ENCODE measurements around the gene KCNK15.

DNA sequence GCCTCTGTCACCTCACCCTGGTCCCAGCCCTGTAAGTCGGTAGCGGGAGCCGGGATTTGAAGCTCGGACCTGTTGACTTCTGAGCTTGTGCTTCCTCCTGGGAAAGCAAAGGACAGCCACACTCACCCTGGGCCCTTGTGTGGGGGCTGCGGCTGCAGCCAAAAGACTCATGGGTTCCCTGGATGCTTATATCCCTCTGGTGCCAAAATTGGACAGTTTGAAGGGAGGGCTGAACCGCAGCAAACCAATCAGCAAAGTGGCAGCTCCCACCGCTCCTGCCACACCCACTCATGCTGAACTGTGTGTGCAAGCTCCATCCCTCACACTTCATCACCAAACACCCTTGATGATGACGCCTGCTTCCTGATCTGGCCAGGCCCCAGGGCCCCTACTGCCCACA, 34.4 kb upstream of the KCNK15 start:
- TF ChIP-seq, protein P1, sequence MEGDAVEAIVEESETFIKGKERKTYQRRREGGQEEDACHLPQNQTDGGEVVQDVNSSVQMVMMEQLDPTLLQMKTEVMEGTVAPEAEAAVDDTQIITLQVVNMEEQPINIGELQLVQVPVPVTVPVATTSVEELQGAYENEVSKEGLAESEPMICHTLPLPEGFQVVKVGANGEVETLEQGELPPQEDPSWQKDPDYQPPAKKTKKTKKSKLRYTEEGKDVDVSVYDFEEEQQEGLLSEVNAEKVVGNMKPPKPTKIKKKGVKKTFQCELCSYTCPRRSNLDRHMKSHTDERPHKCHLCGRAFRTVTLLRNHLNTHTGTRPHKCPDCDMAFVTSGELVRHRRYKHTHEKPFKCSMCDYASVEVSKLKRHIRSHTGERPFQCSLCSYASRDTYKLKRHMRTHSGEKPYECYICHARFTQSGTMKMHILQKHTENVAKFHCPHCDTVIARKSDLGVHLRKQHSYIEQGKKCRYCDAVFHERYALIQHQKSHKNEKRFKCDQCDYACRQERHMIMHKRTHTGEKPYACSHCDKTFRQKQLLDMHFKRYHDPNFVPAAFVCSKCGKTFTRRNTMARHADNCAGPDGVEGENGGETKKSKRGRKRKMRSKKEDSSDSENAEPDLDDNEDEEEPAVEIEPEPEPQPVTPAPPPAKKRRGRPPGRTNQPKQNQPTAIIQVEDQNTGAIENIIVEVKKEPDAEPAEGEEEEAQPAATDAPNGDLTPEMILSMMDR (IDR thresholded peaks at IDR 0.05), result no peak
- no peak for TF ChIP-seq POLR2A (IDR thresholded peaks at IDR 0.05; ENCODE audit: low read depth)
- no peak for TF ChIP-seq EP300 (IDR thresholded peaks at IDR 0.05)
